Measurements from ENCODE around the gene ART1.

DNA sequence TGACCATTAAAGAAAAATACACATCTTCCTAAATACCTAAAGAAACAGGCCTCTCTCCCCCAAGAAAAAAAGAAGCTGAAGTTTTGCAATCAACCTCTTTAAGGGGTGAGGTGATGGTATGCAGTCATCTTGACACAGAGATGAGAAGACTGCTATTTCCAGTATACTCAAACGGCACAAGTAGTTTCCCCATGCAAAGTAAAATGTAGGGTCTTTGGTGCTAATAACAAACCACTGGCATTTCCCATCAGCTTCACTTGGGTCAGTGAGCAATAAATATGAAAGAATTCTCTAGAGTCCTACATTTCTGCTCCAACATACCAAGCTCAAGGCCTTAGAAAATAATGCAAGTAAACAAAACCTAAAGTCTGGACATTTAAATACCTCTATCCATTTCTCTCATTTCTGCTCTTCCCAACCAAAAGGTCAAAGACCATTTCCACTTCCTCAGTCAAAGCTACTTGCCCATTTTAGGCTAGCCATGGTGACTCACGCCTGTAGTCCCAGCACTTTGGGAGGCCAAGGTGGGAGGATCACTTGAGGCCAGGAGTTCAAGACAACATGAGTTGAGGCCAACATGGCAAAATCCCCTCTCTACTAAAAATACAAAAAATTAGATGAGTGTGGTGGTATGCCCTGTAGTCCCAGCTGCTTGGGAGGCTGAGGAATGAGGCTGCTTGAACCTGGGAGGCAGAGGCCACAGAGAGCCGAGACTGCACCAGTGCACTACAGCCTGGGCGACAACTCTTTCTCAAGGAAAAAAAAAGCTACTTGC is 65.7 kb downstream of the ART1 start:
- TF ChIP-seq, protein P1, sequence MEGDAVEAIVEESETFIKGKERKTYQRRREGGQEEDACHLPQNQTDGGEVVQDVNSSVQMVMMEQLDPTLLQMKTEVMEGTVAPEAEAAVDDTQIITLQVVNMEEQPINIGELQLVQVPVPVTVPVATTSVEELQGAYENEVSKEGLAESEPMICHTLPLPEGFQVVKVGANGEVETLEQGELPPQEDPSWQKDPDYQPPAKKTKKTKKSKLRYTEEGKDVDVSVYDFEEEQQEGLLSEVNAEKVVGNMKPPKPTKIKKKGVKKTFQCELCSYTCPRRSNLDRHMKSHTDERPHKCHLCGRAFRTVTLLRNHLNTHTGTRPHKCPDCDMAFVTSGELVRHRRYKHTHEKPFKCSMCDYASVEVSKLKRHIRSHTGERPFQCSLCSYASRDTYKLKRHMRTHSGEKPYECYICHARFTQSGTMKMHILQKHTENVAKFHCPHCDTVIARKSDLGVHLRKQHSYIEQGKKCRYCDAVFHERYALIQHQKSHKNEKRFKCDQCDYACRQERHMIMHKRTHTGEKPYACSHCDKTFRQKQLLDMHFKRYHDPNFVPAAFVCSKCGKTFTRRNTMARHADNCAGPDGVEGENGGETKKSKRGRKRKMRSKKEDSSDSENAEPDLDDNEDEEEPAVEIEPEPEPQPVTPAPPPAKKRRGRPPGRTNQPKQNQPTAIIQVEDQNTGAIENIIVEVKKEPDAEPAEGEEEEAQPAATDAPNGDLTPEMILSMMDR (IDR thresholded peaks at IDR 0.05) = no peak
- TF ChIP-seq POLR2A (IDR thresholded peaks at IDR 0.05) = no peak
